PC-9 (cell line): ENCODE measurements around the gene OTUD1.

Experiments used
- CTCF ChIP-seq: fragments of 200-600 bp; sonication (generic); conservative IDR thresholded peaks from 2 replicates; pipeline ENCODE4 v1.6.1; 2017; ENCODE audit warnings: mixed run types, antibody characterized with exemption, mild to moderate bottlenecking, moderate library complexity
- EZH2 ChIP-seq: fragments of 200-600 bp; sonication (generic); IDR thresholded peaks from 2 replicates; pipeline ENCODE4 v1.8.0; 2017; ENCODE audit warnings: antibody characterized with exemption, low read depth

DNA sequence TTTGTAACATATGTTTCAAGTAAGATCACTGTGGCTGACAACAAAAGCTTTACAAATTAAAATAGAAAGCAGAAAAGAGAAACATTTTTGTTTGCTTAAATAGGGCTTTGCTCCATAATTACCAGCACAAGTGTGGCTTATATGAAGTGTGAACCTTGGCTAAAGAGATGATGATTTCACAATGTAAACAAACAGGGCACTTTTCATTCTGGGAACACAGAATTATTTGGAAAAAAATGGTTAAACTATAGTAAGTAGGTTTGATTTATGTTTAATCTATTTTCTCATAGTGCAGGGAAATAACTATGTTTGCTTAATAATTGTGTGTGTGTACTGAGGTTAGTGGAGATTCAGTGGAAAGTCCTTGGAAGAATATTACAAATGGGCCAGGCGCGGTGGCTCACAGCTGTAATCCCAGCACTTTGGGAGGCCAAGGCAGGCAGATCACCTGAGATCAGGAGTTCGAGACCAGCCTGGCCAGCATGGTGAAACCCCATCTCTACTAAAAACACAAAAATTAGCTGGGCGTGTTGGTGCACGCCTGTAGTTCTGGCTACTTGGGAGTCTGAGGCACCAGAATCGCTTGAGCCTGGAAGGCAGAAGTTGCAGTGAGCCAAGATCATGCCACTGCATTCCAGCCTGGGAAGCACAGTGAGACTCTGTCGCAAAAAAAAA, 19.1 kb upstream of the OTUD1 start:
- TF ChIP-seq CTCF = no peak
- no peak for TF ChIP-seq EZH2
